ENCODE data around the gene SNED1.
A peak's percentile ranks its signal among the peaks of the same experiment; 100 is the strongest.

SNED1 gene

DNA sequence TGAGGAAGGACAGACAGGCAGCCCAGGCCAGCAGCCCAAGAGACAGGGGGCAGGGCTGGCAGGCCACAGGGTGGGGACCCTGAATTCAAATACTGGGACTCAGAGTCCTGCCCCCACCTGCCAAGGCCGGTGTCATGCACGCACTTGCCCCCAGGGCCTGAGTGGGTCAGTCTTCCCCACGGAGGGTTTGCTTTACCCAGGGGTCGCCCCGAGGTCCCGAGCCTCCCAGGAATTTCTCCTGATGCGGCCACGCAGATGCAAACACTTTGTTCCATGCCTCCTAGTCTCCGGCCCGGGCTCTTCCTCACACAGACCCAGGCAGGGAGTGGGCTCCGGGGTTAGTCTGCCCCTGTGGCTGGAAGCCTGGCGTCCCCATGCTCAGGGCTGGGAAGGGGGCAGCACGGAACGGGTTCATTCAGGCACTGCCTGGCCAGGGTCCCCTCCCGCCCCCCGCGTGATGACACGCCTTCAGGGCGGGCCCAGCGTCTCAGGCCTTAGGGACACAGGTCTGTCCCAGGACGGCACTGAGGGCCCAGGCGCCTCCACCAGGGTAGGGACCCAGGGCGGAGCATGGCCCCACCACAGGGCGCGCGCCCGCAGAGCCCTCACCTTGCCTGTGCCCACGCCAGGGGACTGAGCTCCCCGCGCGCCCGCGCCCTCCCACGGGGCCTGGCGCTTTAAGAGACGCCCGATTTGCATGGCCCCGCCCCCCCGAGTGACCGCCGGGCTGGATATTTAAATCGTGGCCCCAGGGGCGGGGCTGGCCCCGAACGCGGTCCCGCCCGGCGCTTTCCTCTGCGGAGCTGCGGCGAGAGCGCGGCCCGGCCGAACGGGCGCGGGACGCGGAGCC lies at the start of gene SNED1:
Gene SNED1, plus strand, starts transcription at position 763 of the 850 bp plus-strand sequence. CDS start 220 bp downstream, outside the sequence.
- peak; percentile 78 for DNase-seq

DNA sequence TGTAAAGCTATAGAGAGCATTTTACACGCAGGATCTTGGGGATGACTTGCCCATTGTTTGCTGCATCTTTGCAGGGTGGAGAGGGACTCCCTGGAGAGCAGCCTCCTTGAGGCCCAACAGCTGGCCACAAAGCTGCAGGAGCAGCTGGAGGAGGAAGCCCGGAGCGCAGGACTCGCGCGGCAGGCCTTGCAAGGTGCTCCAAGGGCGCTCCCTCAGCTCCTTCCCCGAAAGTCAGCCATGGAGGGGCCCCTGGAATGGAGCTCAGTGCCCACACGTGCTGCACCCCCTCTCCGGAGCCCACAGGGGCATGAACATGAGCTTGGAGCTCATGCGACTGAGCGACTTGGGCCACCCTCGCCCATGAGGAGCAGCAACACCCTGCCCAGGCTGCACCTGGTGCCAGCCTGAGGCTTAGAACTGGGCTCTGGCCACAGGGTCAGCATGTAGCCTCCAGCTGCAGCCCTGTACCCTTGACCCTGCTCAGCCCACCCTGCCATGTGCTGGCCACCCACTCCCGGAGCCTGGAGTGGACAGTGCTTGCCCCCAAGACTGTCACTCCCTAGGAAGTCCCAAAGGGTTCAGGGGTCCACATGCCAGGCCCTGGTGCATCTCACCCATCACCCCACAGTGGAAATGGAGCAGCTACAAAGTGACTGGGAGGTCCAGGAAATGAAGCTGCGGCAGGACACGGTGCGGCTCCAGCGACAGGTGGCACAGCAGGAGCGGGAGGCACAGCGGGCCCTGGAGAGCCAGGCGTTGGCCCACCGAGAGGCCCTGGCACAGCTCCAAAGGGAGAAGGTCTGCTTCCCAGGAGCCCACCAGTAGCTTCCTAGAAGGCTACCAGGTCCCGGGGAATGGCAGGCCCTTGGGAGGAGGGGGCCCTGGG lies 49.3 kb upstream of the SNED1 start:
- peak; percentile 16 for DNase-seq

DNA sequence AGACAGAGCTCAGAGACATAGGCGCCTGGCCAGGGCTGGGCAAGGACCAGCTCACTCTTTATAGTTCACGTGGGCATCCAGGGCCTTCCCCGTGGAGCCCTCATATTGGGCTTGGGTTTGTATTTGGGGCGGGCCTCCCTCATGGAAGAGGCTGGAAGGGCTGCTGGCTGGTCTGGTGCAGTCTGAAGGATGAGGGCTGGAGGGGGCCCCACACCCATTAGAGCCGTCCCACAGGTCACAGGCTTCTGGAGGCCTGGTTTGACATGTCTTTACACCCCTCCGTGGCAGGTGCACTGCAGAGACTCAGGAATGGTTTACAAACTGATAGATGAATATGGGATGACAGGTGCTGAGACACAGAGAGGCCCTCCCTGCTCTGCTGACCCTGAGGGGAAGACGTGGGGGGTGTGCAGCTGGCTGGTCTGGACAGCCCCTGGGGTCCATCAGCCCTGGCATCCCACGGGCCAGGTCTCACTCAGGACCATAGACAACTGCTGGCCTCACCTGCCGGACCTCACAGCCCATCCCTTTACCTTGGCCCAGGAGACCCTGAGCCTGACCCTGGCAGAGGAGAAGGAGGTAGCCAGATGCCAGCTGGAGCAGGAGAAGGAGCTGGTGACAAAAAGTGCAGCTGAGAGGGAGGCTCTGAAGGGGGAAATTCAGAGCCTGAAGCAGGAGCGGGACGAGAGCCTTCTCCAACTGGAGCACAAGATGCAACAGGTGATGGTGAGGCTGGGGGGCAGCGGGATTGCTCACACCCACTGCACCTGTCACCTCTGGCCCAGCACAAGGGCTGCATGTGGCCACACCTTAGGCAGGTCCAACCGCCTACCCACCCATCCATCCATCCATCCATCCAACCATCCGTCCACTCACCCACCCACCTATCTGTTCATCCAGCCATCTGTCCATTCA lies 48.4 kb upstream of the SNED1 start:
- DNase-seq = no peak

DNA sequence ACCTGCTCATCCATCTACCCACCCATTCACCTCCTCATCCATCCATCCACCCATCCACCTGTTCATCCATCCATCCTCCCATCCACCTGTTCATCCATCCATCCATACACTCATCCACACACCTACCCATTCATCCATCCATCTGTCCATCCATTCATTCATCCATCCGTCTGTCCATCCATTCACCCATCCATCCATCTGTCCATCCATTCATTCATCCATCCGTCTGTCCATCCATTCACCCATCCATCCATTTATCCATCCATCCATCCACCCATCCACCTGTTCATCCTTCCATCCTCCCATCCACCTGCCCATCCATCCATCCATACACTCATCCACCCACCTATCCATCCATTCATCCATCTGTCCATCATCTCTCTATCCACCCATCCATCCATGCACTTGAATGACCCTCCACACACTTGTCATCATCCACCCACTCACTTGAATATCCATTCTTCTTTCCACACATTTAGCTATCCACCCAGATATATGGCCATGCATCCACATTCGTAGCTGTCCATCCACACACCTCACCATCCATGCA lies 47.3 kb upstream of the SNED1 start:
- no peak for DNase-seq

DNA sequence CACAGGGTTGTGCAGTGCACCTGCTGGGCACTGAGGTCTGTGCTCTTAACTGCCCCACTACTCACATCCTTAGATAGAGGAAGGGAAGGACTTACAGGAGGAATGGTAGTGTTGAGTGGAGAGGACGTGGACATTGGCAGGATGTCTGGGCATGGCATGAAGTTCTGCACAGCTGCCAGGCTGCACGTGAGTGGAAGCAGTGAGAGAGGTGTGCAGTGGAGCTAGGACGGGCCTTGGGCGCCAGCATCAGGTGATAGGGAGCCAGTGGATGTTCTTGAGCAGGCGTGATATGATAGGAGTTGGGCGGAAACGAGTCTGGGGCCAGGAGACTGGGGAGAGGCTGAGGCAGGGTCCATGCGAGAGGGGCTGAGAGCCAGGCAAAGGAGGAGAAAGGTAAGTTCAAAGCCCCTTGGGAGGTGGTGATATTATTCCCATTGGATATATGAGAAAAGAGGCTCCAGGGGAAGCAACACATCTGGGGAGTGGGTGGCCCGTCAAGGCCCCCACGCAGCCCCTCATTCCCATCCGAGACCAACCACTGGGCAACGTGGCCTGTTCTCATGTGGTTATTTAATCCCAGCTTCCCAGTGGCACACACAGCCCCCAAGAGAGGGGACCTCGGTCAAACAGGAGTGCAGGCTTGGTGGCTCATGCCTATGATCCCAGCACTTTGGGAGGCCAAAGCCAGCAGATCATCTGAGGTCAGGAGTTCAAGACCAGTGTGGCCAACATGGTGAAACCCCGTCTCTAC lies 45.7 kb upstream of the SNED1 start:
- no peak for DNase-seq

DNA sequence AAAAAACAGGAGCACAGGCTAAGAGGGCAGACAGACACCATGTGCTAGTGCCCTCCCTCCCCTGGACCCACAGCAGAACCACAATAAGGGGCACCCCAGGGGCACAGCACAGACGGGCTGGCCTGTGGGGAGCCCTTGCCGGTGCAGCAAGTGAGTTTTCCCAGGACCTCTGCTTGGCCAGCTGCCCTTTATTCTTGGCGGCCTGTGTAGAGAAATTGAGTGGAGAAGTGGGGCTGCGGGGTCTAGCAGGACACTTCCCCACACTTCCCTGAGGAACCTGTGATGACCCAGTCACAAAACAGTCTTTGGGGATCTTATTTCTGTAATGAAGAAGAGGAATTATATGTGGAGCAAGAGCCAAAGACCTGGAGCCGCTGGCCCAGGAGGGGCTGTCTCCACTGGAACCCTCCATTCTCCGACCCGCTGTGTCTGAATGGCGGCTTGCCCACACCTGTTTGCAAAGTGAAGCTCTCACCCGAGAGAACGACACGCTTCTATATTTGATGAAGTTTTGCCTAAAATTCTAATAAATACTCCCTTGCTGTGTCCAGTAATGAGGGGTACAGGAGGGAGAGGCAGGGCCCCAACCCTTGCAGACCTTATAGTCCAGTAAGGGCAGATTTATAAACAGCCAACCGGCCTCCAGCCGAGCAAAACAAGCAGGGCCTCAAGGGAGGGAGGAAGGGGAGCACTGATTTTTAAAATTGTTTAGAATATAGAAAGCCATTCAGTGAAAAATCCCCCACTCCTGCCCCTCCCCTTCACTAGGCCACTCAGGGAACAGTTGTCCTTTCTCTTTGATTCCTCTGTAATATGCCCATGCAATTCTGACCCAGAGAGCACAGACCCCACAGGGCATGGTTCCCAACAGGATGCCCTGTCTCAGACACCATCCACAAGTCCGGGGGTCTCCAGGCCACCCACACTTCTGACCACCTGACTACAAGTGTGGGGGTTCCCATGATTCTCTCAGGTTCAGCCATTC lies 44.7 kb upstream of the SNED1 start:
- DNase-seq = peak; percentile 13

DNA sequence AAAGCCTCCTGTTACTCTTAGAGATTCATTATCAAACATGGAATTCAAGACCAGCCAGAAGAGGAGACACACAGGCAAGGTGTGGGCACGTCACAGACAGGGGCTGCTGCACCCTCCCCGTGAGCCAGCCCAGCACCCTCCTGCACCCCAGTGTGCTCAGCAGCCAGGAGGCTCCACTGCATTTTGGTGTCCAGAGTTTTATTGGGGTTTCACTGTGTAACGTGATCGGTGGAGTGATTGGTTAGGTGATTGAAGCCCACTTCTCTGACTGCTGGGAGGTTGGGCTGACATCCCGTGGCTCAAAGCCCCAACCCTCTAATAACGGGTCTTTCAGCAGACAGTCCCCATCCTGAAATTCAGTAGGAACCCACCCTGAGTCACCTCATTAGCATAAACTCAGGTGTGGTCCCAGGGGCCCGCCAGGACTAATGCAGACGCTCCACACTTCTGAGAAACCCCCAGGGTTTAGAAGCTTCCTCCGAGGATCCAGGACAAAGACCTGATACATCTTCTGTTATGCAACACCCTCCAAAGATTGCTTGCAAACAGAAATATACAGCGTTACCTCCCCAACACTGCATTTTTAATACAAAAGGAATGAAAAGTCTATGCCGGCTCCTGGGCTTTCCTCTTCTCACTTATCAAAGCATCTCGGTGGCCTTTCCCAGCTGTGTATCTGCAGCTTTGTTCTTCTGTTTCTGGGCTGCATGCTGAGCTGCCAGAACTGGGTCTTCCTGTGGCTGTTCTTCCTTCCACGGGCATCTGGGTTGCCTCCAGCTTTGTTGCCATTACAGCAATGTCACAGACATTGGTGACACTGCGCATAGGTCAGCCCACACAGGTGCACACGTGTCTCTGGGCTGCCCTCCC lies 43.7 kb upstream of the SNED1 start:
- peak; percentile 11 for DNase-seq

DNA sequence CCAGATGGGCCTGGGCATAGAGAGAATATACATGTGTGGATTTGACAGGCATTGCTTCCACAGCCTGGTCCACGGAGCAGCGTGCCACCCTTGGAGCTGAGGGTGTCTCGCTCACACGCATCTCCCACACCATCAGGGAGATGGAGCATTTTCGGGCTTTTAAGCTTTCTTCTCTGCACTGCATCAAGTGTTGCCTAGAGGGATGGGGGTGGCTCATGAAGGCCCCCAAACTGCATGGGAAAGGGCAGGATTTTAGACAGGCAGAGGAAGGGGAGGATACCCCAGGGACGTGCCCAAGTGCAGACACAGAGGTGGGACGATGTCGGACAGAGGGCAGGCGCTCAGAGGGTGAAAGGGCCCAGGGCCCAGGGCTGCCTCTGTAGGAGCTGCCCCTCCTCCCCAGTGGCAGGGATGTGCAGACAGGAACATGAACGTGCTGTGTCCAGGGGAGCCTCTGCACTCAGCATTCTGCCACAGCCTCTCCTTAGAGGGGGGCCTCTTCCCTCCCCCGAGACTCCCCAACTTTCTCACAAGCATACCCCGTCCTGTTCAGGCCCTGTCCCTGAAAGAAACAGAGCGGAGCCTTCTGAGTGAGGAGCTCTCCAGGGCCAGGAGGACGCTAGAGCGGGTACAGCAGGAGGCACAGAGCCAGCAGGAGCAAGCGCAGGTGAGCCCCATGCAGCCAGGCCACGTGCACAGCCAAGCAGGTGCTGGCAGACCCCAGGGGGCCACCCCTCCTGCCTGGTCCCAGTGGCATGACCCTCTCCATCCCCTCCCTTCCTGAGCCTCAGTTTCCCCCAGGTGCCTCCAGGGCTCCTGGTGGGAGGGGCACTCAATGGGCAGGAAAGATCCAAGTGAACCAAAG lies 42.9 kb upstream of the SNED1 start:
- DNase-seq = no peak

DNA sequence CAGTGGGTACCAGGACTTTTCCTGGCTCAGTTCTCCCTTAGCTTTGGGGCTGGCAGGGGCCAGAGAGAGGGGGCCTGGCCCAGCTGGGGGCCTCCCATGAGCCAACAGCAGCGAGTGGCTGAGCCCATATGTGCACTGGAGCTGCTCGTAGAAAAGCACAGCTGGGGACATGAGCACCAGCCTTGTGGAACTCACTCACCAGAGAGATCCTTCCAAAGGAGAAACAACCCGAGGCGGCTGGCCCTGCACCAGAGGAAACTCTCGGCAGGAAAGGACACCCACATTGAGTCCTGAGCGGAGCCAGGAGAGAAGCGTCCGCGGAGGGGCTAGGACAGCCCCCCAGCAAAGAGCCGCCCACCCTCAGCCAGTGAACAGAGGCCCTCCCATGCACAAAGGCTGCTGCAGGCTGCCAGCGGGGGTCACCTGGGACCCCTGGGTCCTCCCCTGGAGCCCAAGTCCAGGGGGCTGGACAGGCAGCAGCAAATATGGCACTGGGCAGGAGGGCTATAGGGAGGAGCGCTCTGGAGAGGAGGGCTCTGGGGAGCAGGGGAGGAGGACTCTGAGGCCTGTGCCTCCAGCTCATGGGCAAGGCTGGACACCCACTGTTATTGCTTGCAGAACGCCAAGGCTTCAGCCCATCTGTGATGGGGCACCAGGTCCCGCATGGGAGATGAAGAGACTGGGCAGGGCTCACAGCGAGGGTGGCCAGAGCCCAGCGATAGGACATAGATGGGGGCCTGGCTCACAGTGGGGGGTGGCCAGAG lies 42.1 kb upstream of the SNED1 start:
- peak; percentile 22 for DNase-seq

DNA sequence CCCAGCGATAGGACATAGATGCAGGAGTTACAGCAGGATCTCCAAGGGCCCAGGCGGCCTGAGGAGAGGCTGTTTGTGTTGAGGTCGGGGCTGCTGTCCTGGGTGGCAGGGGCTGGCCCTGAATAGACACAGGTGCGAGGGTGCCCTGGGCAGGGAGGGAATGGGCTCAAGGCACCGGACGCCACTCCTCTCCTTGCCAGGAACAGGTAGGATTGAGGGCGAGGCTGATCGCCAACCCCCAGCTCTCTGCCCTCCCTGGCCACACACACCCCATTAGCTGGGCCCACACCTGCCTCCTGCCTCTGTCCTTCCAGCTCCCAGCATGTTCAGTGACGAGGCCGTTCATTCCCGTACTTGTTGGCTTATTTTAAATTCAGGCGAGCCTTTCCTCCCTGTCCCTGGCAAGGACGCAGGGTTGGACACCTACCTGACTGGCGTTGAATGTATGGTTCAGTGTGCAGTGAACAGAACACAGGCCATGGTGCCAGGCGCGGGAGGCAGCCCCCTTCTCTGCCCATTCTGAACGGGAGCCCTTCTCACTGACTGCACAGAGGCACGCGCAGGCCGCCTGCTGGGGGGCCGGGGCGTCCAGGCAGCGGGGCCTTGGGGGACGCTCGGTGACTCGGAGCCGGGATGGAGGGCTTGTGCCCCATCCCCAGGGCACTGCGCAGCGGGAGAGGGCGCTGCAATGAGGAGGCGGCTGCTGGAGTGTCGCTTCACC lies 41.3 kb upstream of the SNED1 start:
- peak; percentile 24 for DNase-seq

DNA sequence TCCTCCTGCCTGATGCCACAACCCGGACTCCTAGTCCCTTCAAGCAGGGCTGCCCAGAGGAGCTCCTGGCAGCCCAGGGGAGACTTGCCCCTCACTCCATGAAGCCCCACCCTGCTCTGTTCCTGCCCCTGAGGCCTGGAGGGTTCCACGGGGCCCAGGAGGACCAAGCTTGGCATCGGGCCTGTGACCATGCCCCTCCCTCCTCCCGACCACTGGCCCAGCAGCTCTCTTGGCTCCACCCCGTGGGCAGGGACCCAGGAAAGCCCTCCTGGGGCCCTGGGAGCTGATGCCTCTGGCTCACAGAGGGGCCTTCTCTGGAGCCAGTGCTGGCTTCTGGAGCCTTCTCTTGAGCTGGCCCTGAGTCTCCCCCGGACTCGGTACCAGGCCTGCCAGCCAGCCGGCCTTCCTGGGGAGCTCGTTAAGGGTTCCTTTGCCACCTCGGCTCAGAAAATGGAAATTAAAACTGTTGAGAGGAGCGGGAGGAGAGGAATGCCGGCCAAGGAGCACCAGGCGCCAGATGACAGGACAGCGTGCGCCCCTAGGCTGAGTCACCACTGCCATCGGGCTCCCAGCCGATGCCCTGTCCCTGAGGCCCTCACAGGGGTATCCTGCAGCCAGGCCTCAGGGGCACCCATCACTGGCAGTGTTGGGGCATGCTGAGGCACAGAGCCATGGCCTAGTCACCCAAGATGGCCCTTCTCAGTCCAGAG lies 40.6 kb upstream of the SNED1 start:
- peak; percentile 63 for DNase-seq

DNA sequence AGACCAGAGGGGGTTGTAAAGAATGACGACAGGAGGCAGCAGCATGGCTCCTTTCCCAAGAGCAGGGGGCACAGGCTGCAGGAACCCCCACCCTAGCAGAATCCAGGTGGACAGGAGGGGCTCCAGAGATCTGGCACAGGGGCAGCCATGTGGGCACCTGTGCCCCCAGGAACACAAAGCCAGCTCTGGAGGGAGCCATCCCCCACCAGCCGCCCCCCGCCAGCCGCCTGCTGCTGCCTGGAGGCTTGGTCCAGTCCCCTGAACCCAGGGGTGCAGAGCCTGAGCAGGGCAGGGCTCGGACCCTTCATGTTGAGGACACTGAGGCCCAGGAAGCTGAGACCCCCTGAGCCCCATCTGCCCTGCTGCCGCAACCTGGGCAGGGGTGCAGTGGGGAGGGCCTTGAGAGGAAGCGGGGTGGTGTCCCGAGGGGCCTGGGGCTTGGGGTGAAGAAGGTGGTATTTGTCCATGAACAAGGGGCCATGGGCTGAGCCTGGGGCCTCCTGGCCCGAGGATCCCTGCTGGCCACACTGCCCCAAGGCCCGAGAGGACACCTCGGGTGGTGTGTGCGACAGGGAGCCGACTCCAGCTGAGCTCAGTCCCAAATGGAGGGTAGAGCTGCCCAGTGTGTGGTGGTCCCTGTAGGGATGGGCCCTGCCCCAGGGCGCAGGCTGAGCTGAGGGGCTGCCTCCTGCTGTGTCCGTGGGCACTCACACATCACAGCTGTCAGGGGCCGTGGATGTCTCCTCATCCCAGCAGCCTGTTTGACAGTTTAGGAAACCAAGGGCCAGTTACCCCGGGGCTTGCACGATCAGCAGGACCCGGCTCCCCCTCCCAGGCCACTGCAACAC lies 39.8 kb upstream of the SNED1 start:
- peak; percentile 13 for DNase-seq

DNA sequence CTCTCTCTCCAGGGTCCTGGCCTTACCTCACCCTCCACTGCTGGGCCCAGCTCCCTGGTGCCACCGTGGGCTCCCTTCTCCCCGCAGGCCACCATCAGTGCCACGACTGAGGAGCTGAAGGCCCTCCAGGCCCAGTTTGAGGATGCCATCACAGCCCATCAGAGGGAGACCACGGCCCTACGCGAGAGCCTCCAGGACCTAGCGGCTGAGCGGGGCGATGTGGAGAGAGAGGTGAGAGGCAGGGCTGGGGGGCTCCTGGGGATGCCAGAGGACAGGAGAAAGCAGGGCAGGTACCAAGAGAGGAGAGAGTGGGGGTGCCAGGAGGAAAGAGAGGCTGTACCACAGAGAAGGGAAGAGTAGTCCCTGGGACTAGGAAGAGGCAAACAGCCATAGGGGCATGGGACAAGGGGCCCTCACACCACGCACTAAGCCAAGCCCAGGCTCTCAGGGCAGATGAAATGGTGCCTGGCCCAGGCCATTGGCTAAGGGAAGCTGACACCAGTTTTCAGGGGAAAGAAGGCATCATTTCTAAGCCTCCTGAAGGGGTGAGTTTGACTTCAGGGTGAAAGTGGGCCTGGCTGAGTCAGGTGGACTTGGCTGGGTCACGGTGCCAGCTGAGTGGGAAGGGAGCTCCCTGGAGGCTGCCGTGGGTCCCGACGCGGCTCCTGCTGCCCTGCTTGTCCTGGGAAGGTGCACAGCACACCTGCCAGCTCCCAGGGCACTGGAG lies 39.0 kb upstream of the SNED1 start:
- DNase-seq = peak; percentile 9

DNA sequence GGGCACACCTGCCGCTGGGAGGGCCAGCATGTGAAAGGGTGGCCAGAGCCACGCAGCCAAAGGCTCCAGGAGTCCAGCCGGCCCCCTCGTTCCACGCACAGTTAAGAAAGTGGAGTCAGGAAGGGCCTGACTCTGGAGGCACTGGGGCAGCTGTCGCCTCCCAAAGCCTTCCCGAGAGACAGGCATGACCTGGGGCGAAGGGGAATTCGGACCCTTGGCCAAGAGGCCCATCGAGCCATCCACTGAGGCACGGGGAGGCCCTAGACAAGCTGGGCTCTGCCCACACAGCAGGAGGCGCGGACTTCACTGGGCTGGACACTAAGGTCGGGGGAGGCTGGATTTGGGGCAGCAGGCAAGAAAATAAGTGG lies 38.5 kb upstream of the SNED1 start:
- DNase-seq = peak; percentile 13
